ENCODE measurements around the gene RANGAP1. TPM values are rescaled to one million over a fixed set of nuclear protein-coding genes. Genes with fewer than 3 reads are reported as not detected.

RANGAP1 gene
- total RNA-seq, 1 donor from 2014 or later, result 43.8 TPM

GRCh38 chr22:41308054-41308453, 22.1 kb upstream of the RANGAP1 start:
- Histone ChIP-seq H3K9me3 (no peaks in the 10 kb centered on the region), H3K27me3 (ENCODE audit: low read depth) (no peaks in the 10 kb centered on the region), H3K27ac (no peak overlapping the region), H3K36me3 (no peaks in the 10 kb centered on the region), H3K4me1 (peaks cover 26% of the 10 kb centered on the region), H3K4me3 (no peak overlapping the region)
- TF ChIP-seq CTCF (IDR thresholded peaks at IDR 0.05), result no peak
- intact Hi-C loops (cut with DNase I), result no loop called here
- DNase-seq, result no peak
- ATAC-seq, result peak; percentile 7 to 14

GRCh38 chr22:41305646-41306045, 19.7 kb upstream of the RANGAP1 start:
- H3K27me3 ChIP-seq (ENCODE audit: low read depth), result no peaks in the 10 kb centered on the region
- H3K9me3 ChIP-seq, result no peaks in the 10 kb centered on the region
- TF ChIP-seq CTCF (IDR thresholded peaks at IDR 0.05), result no peak
- no peak for DNase-seq
- no peak overlapping the region for H3K4me3 ChIP-seq
- H3K4me1 ChIP-seq, result peaks cover 35% of the 10 kb centered on the region
- no peak for ATAC-seq
- H3K36me3 ChIP-seq, result no peaks in the 10 kb centered on the region
- no peak overlapping the region for H3K27ac ChIP-seq
- intact Hi-C loops (cut with DNase I), result no loop called here

DNA sequence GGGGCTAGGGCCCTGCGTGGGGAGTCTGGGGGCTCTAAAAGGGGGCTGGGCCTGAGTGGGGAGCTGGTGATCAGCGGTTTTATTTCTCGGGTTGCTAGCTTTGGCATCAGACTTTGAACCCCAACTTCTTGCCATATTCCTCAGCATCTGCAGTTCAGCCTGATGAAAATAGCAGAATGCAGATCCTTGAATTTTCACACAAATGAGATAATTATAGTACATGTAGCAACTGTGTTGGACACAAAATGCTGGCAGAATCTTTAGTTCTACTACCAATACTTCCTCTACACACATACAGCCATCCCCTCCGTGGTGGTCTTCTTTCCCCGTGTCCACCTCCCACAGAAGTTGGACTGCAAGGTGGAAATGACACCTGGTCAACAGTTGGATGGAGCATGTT, 16.8 kb upstream of the RANGAP1 start:
- Histone ChIP-seq H3K4me3 (peak overlapping the region; percentile 94), H3K9me3 (no peaks in the 10 kb centered on the region), H3K27me3 (ENCODE audit: low read depth) (no peaks in the 10 kb centered on the region), H3K36me3 (no peaks in the 10 kb centered on the region), H3K4me1 (peaks cover 28% of the 10 kb centered on the region), H3K27ac (peak overlapping the region; percentile 90)
- TF ChIP-seq CTCF (IDR thresholded peaks at IDR 0.05), result no peak
- DNase-seq (no peak), ATAC-seq (no peak)
- intact Hi-C loops (cut with DNase I), result no loop called here

- Histone ChIP-seq H3K27me3 (ENCODE audit: low read depth) (no peaks in the 10 kb centered on the region), H3K4me1 (peaks cover 23% of the 10 kb centered on the region), H3K27ac (peak overlapping the region; percentile 90), H3K4me3 (peak overlapping the region; percentile 94), H3K36me3 (no peaks in the 10 kb centered on the region), H3K9me3 (no peaks in the 10 kb centered on the region)
- intact Hi-C loops (cut with DNase I), result no loop called here
- DNase-seq (no peak), ATAC-seq (peak; percentile 32 to 56)
- no peak for TF ChIP-seq CTCF (IDR thresholded peaks at IDR 0.05)
Observed at GRCh38 chr22:41302021-41302767, 16.2 kb upstream of the RANGAP1 start.

GRCh38 chr22:41301085-41302020, 15.4 kb upstream of the RANGAP1 start, which contains the start of gene ZC3H7B:
Gene ZC3H7B, plus strand, starts transcription at chr22:41301525. Its CDS starts 19,136 bp downstream, at chr22:41320661.
- H3K4me3 ChIP-seq, result peak within 1 kb of the TSS; percentile 94
- peak; percentile 67 for TF ChIP-seq CTCF (IDR thresholded peaks at IDR 0.05)
- H3K9me3 ChIP-seq, result no peaks in the 10 kb centered on the region
- no peaks in the 10 kb centered on the region for H3K36me3 ChIP-seq
- H3K27me3 ChIP-seq (ENCODE audit: low read depth), result no peaks in the 10 kb centered on the region
- peak; percentile 89 for DNase-seq
- intact Hi-C loops (cut with DNase I), result no loop called here
- H3K4me1 ChIP-seq, result peaks cover 23% of the 10 kb centered on the region
- peak; percentile 97 to 98 for ATAC-seq
- peak within 1 kb of the TSS; percentile 90 for H3K27ac ChIP-seq

Measured in lower lobe of right lung (tissue), 2 donors.